Loucy (cell line): Measurements from ENCODE around the gene MYCBP.

Experiments
- H2AFZ ChIP-seq: fragments of 200-600 bp; sonication (generic); 2 replicates; pipeline ENCODE4 v1.6.0; 2016; ENCODE audit warnings: antibody characterized with exemption, mild to moderate bottlenecking, low read length, moderate library complexity
- H3F3A ChIP-seq: fragments of 200-600 bp; 2 replicates; pipeline ENCODE4 v1.6.0; 2016; ENCODE audit warnings: antibody characterized with exemption, low read depth, mild to moderate bottlenecking
- H3K27me3 ChIP-seq: fragments of 200-600 bp; sonication (generic); 2 replicates; pipeline ENCODE4 v1.6.1; 2014; ENCODE audit warnings: low read length, mild to moderate bottlenecking; ENCODE audit not compliant: insufficient read depth, poor library complexity, severe bottlenecking
- H3K36me3 ChIP-seq: fragments of 200-600 bp; sonication (generic); 2 replicates; pipeline ENCODE4 v1.6.1; 2016; ENCODE audit warnings: low read length; ENCODE audit not compliant: insufficient read depth
- H3K4me1 ChIP-seq: fragments of 200-600 bp; sonication (generic); 2 replicates; pipeline ENCODE4 v1.5.1; 2014; ENCODE audit warnings: low read length, mild to moderate bottlenecking; ENCODE audit not compliant: insufficient read depth, poor library complexity, severe bottlenecking
- H3K4me2 ChIP-seq: fragments of 200-600 bp; sonication (generic); 2 replicates; pipeline ENCODE4 v1.6.0; 2014; ENCODE audit warnings: antibody characterized with exemption, low read length, low read depth, mild to moderate bottlenecking; ENCODE audit not compliant: poor library complexity, severe bottlenecking
- H3K4me3 ChIP-seq: fragments of 200-600 bp; sonication (generic); 2 replicates; pipeline ENCODE4 v1.5.1; 2014; ENCODE audit warnings: low read length, mild to moderate bottlenecking, mixed read lengths; ENCODE audit not compliant: poor library complexity, severe bottlenecking
- H3K79me2 ChIP-seq: fragments of 200-600 bp; sonication (generic); 2 replicates; pipeline ENCODE4 v1.6.1; 2014; ENCODE audit warnings: low read length; ENCODE audit not compliant: insufficient read depth
- H3K9ac ChIP-seq: fragments of 200-600 bp; sonication (generic); 2 replicates; pipeline ENCODE4 v1.6.0; 2014; ENCODE audit warnings: mild to moderate bottlenecking, low read depth, low read length, moderate library complexity; ENCODE audit not compliant: poor library complexity, severe bottlenecking
- H3K9me2 ChIP-seq: fragments of 200-600 bp; sonication (generic); replicated peaks from 2 replicates; pipeline ENCODE4 v1.6.1; 2016; ENCODE audit warnings: low read depth, low read length, mixed read lengths
- H3K9me3 ChIP-seq: fragments of 200-600 bp; sonication (generic); 2 replicates; pipeline ENCODE4 v1.6.1; 2014; ENCODE audit warnings: mild to moderate bottlenecking, antibody characterized with exemption, low read length, low read depth; ENCODE audit not compliant: insufficient read depth
- H4K20me1 ChIP-seq: fragments of 200-600 bp; sonication (generic); 2 replicates; pipeline ENCODE4 v1.6.0; 2014; ENCODE audit warnings: antibody characterized with exemption, low read length, mild to moderate bottlenecking; ENCODE audit not compliant: insufficient read depth, poor library complexity, severe bottlenecking
- EZH2phosphoT487 ChIP-seq: fragments of 200-600 bp; IDR thresholded peaks from 2 replicates; pipeline ENCODE4 v1.6.1; 2018; ENCODE audit warnings: antibody characterized with exemption, mild to moderate bottlenecking, moderate library complexity, borderline replicate concordance
- TF ChIP-seq, protein P1 (sequence below): fragments of 200-600 bp; sonication (generic); conservative IDR thresholded peaks from 2 replicates; pipeline ENCODE4 v1.5.1; 2014; ENCODE audit warnings: mild to moderate bottlenecking, antibody characterized with exemption, low read length

MYCBP gene

DNA sequence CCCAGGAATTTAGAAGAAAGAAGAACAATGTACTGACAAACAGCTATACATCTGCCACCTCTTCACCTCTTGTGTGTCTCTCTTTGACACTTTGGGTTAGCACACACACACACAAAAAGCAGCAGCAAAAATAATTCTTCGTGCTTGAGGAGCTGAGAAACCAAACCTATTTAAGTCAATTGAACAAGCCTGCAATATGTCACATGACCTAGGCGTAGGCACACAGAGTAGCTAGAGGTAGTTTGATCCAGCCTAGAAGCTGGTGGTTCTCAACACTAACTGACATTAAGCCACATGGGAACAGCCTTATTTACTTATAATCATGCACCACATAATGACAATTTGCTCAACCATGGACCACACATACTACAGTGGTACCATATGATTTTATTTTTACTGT, 45.8 kb downstream of the MYCBP start:
- no peaks in the 10 kb centered on the region for H3K36me3 ChIP-seq
- H3F3A ChIP-seq: no peaks in the 10 kb centered on the region
- H3K9me2 ChIP-seq: no peaks in the 10 kb centered on the region
- no peak overlapping the region for H3K4me2 ChIP-seq
- TF ChIP-seq, protein P1, sequence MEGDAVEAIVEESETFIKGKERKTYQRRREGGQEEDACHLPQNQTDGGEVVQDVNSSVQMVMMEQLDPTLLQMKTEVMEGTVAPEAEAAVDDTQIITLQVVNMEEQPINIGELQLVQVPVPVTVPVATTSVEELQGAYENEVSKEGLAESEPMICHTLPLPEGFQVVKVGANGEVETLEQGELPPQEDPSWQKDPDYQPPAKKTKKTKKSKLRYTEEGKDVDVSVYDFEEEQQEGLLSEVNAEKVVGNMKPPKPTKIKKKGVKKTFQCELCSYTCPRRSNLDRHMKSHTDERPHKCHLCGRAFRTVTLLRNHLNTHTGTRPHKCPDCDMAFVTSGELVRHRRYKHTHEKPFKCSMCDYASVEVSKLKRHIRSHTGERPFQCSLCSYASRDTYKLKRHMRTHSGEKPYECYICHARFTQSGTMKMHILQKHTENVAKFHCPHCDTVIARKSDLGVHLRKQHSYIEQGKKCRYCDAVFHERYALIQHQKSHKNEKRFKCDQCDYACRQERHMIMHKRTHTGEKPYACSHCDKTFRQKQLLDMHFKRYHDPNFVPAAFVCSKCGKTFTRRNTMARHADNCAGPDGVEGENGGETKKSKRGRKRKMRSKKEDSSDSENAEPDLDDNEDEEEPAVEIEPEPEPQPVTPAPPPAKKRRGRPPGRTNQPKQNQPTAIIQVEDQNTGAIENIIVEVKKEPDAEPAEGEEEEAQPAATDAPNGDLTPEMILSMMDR: no peak
- no peak for TF ChIP-seq EZH2phosphoT487
- H3K27me3 ChIP-seq: no peaks in the 10 kb centered on the region
- no peaks in the 10 kb centered on the region for H4K20me1 ChIP-seq
- H3K4me1 ChIP-seq: no peaks in the 10 kb centered on the region
- no peak overlapping the region for H3K9ac ChIP-seq
- H3K4me3 ChIP-seq: no peak overlapping the region
- H3K79me2 ChIP-seq: no peaks in the 10 kb centered on the region
- no peak overlapping the region for H2AFZ ChIP-seq
- H3K9me3 ChIP-seq: no peaks in the 10 kb centered on the region

DNA sequence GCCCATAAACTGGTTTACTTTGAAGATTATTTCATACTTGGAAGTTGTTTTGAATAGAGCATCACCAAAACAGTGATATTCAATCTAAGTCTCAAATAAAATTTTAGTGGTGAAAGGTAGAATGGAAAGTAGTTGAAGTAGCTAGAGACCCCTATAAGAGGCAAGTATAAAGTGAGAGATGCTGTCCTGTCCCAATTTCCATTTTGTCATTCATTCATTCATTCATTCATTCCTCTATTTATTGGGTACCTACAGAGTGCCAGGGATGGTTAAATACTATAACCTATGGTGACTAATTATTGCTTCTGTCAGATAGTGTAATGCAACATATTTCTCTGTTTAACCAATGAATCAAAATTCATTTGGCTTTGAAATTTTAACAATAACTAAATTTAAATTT, 46.3 kb downstream of the MYCBP start:
- Histone ChIP-seq H3K9me2 (no peaks in the 10 kb centered on the region), H3K79me2 (no peaks in the 10 kb centered on the region), H3K9ac (no peak overlapping the region), H3K9me3 (no peaks in the 10 kb centered on the region), H3K4me3 (no peak overlapping the region), H3K27me3 (no peaks in the 10 kb centered on the region), H4K20me1 (no peaks in the 10 kb centered on the region), H3K4me1 (no peaks in the 10 kb centered on the region), H3K36me3 (no peaks in the 10 kb centered on the region), H2AFZ (no peak overlapping the region), H3F3A (no peaks in the 10 kb centered on the region), H3K4me2 (no peak overlapping the region)
- TF ChIP-seq, protein P1: no peak
- no peak for TF ChIP-seq EZH2phosphoT487

DNA sequence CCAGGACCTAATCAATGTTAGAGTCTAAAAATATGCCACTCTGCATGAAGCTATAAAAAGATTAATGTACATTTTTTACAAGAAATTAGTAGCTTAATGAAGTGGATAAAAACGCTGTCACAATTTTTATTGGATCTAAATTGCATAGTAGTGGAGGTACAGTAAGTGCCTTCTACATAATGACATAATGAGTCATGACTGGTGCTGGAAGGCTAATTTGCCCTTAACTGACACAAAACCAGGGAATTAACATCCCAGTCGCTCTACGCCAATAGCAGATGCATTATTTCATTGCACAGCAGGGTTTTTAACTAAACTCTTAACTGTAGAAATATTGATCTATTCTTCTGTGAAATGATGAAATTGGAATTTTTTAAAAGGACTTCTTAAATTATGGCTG, 46.9 kb downstream of the MYCBP start:
- Histone ChIP-seq H3F3A (no peaks in the 10 kb centered on the region), H3K4me2 (no peak overlapping the region), H3K79me2 (no peaks in the 10 kb centered on the region), H3K4me1 (no peaks in the 10 kb centered on the region), H2AFZ (no peak overlapping the region), H3K27me3 (no peaks in the 10 kb centered on the region), H4K20me1 (no peaks in the 10 kb centered on the region), H3K9ac (no peak overlapping the region), H3K9me2 (no peaks in the 10 kb centered on the region), H3K9me3 (no peaks in the 10 kb centered on the region), H3K36me3 (no peaks in the 10 kb centered on the region), H3K4me3 (no peak overlapping the region)
- TF ChIP-seq, protein P1: no peak
- no peak for TF ChIP-seq EZH2phosphoT487
